ENCODE measurements around the gene FBXW7.

- TF ChIP-seq CTCF (conservative IDR thresholded peaks at IDR 0.05 in 1 of 2, IDR thresholded peaks at IDR 0.05 in 1 of 2; ENCODE audit: low read depth in 1 of 2, low read length in 2 of 2) (no peak), EZH2 (IDR thresholded peaks at IDR 0.05; ENCODE audit: low read length, missing control alignments) (no peak)
These were observed 23.7 kb upstream of the FBXW7 start for GRCh38 chr4:152559641-152560040.
